Nephron (organoid): Measurements from ENCODE around the gene PYCR2.

Experiments
- H3K27ac Mint-ChIP-seq, 3 experiments: 2 replicates each; pipeline ENCODE4 v1.8.0; 2020; ENCODE audit warnings: mixed read lengths in 3 of 3, mild to moderate bottlenecking in 2 of 3, moderate library complexity in 1 of 3
- H3K27me3 Mint-ChIP-seq: 2 replicates; pipeline ENCODE4 v1.8.0; 2021; ENCODE audit warnings: low read depth, mild to moderate bottlenecking, moderate library complexity, mixed read lengths
- H3K36me3 Mint-ChIP-seq: 2 replicates; pipeline ENCODE4 v1.8.0; 2020; ENCODE audit warnings: low read depth, mixed read lengths
- H3K4me1 Mint-ChIP-seq: 2 replicates; pipeline ENCODE4 v1.8.0; 2020; ENCODE audit warnings: mixed read lengths
- H3K4me3 Mint-ChIP-seq, 3 experiments: 2 replicates each; pipeline ENCODE4 v1.8.0; 2020; ENCODE audit warnings: mild to moderate bottlenecking in 3 of 3, mixed read lengths in 3 of 3, moderate library complexity in 2 of 3
- H3K9me3 Mint-ChIP-seq: 2 replicates; pipeline ENCODE4 v1.8.0; 2020; ENCODE audit warnings: mixed read lengths
- TF ChIP-seq, protein P1 (sequence below), 3 experiments: fragments of 200-600 bp; sonication (generic); IDR thresholded peaks; one replicate each; pipeline ENCODE4 v1.5.0; 2021; ENCODE audit warnings: antibody characterized with exemption in 3 of 3; ENCODE audit not compliant: unreplicated experiment in 3 of 3

PYCR2 gene

DNA sequence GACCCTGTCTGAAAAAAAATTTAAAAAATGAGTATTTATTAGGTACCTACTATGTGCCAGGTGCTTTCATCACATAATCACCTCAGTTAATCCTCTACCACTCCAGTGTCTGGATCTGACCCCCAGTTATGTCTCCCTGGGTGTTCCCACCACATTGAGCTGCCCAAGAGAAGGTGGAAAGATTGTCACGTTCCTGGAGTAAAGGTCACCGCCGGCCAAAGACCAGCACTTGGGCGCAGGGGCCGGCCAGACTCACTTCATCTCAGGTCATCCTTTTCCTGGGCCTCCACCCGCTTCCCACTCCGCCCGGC, 714 bp downstream of the PYCR2 start:
- Mint-ChIP-seq H3K27ac (peak overlapping the region; percentile 92 to 97 (median 97)), H3K27me3 (peaks cover 3% of the 10 kb centered on the region), H3K4me1 (peaks cover 6% of the 10 kb centered on the region), H3K36me3 (peaks cover 9% of the 10 kb centered on the region), H3K4me3 (peak overlapping the region; percentile 94 to 97 (median 97)), H3K9me3 (no peaks in the 10 kb centered on the region)
- TF ChIP-seq, protein P1, sequence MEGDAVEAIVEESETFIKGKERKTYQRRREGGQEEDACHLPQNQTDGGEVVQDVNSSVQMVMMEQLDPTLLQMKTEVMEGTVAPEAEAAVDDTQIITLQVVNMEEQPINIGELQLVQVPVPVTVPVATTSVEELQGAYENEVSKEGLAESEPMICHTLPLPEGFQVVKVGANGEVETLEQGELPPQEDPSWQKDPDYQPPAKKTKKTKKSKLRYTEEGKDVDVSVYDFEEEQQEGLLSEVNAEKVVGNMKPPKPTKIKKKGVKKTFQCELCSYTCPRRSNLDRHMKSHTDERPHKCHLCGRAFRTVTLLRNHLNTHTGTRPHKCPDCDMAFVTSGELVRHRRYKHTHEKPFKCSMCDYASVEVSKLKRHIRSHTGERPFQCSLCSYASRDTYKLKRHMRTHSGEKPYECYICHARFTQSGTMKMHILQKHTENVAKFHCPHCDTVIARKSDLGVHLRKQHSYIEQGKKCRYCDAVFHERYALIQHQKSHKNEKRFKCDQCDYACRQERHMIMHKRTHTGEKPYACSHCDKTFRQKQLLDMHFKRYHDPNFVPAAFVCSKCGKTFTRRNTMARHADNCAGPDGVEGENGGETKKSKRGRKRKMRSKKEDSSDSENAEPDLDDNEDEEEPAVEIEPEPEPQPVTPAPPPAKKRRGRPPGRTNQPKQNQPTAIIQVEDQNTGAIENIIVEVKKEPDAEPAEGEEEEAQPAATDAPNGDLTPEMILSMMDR (IDR thresholded peaks at IDR 0.05; ENCODE audit: unreplicated experiment in 3 of 3): no peak

- TF ChIP-seq, protein P1 (IDR thresholded peaks at IDR 0.05; ENCODE audit: unreplicated experiment in 3 of 3): no peak
- H3K4me3 Mint-ChIP-seq: peak overlapping the region; percentile 94 to 97 (median 97)
- peaks cover 3% of the 10 kb centered on the region for H3K27me3 Mint-ChIP-seq
- H3K27ac Mint-ChIP-seq: peak overlapping the region in 1 of 3 experiments; percentile 48
- no peaks in the 10 kb centered on the region for H3K9me3 Mint-ChIP-seq
- H3K4me1 Mint-ChIP-seq: peaks cover 6% of the 10 kb centered on the region
- H3K36me3 Mint-ChIP-seq: peaks cover 17% of the 10 kb centered on the region
Observed at GRCh38 chr1:225921734-225922709, 2.0 kb downstream of the PYCR2 start.

GRCh38 chr1:225919906-225920305, 4.1 kb downstream of the PYCR2 start:
- Mint-ChIP-seq H3K4me3 (peak overlapping the region in 1 of 3 experiments; percentile 40), H3K27ac (peak overlapping the region in 2 of 3 experiments; percentile 52 to 56), H3K27me3 (peaks cover 3% of the 10 kb centered on the region), H3K9me3 (no peaks in the 10 kb centered on the region), H3K36me3 (peaks cover 28% of the 10 kb centered on the region), H3K4me1 (peaks cover 12% of the 10 kb centered on the region)
- TF ChIP-seq, protein P1 (IDR thresholded peaks at IDR 0.05; ENCODE audit: unreplicated experiment in 3 of 3): no peak

GRCh38 chr1:225918280-225918679, 5.8 kb downstream of the PYCR2 start:
- H3K27me3 Mint-ChIP-seq: peaks cover 3% of the 10 kb centered on the region
- peaks cover 35% of the 10 kb centered on the region for H3K36me3 Mint-ChIP-seq
- H3K27ac Mint-ChIP-seq: no peak overlapping the region
- TF ChIP-seq, protein P1 (IDR thresholded peaks at IDR 0.05; ENCODE audit: unreplicated experiment in 3 of 3): no peak
- H3K9me3 Mint-ChIP-seq: no peaks in the 10 kb centered on the region
- H3K4me3 Mint-ChIP-seq: no peak overlapping the region
- peaks cover 12% of the 10 kb centered on the region for H3K4me1 Mint-ChIP-seq

DNA sequence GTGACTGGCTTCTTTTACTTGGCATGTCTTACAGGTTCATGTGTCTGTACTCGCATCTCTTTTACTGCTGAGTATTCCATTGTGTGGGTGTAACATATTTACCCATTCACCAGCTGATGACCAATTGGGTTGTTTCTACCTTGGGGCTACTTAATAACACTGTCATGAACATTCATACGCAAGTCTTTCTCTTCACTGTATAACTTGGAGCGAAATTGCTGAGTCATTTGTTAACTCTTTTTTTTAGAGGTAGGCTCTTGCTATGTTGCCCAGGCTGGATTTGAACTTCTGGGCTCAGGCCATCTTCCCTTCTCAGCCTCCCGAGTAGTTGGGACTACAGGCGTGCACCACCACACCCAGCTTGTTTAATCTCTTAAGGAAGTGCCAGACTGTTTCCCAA, 6.5 kb downstream of the PYCR2 start:
- TF ChIP-seq, protein P1 (IDR thresholded peaks at IDR 0.05; ENCODE audit: unreplicated experiment in 3 of 3): no peak
- H3K4me3 Mint-ChIP-seq: no peak overlapping the region

More for the DNA sequence above, 6.5 kb downstream of the PYCR2 start:
- peak overlapping the region in 1 of 3 experiments; percentile 38 for H3K27ac Mint-ChIP-seq
- H3K4me1 Mint-ChIP-seq: peaks cover 12% of the 10 kb centered on the region
- H3K9me3 Mint-ChIP-seq: no peaks in the 10 kb centered on the region
- H3K36me3 Mint-ChIP-seq: peaks cover 39% of the 10 kb centered on the region
- peaks cover 3% of the 10 kb centered on the region for H3K27me3 Mint-ChIP-seq
